Measurements from ENCODE around the gene WSB2. TPM values are rescaled to one million over a fixed set of nuclear protein-coding genes. Genes with fewer than 3 reads are reported as not detected.

The WSB2 gene
- 73.3 TPM for total RNA-seq

GRCh38 chr12:118061011-118061872 is at the start of gene WSB2:
WSB2 (minus strand) TSS chr12:118061179; CDS start chr12:118061048, 131 bp downstream.

GRCh38 chr12:118103601-118104382 is 42.8 kb upstream of the WSB2 start, which contains the start of gene VSIG10:
VSIG10 (minus strand) TSS chr12:118104011; CDS start chr12:118103671, 340 bp downstream.

GRCh38 chr12:118016424-118017264 is 44.3 kb downstream of the WSB2 start, which contains the start of gene RFC5:
RFC5 (plus strand) TSS chr12:118016703; CDS start chr12:118016828, 125 bp downstream.

Other genes starting within 250 kb of the WSB2 start
- gene KSR2, start 92.2 kb downstream of the WSB2 start, total RNA-seq = 2.0 TPM
- 32.2 TPM for gene RFC5, start 44.5 kb downstream of the WSB2 start, total RNA-seq
- gene VSIG10, start 42.8 kb upstream of the WSB2 start, total RNA-seq = 37.6 TPM
- gene PEBP1, start 74.9 kb upstream of the WSB2 start, total RNA-seq = 314 TPM

Measured in camera-type eye (tissue), 1 donor.